Fibroblast of lung (primary cell): ENCODE results near the gene UFC1. TPM values are rescaled to one million over a fixed set of nuclear protein-coding genes. Genes with fewer than 3 reads are reported as not detected.
A peak's percentile ranks its signal among the peaks of the same experiment; 100 is the strongest.

Source experiments
- DNase-seq, 2 donors: peaks; one replicate each; pipeline versions ENCODE4 v3.0.0 to v3.0.0-alpha.2; 2010; ENCODE audit warnings: low read depth in 2 of 2
- H2AFZ ChIP-seq: 2 replicates; pipeline ENCODE4 v1.5.1; 2012; ENCODE audit warnings: low read length, control low read depth, inconsistent platforms
- H3K27ac ChIP-seq: 2 replicates; pipeline ENCODE4 v1.5.1; 2011; ENCODE audit warnings: low read length, control low read depth; ENCODE audit not compliant: insufficient read depth
- H3K27me3 ChIP-seq: 2 replicates; pipeline ENCODE4 v1.5.1; 2011; ENCODE audit warnings: mild to moderate bottlenecking, low read length; ENCODE audit not compliant: control insufficient read depth, insufficient read depth
- H3K36me3 ChIP-seq: 2 replicates; pipeline ENCODE4 v1.5.1; 2011; ENCODE audit warnings: low read length; ENCODE audit not compliant: control insufficient read depth, insufficient read depth
- H3K4me1 ChIP-seq: 2 replicates; pipeline ENCODE4 v1.5.1; 2011; ENCODE audit warnings: low read length; ENCODE audit not compliant: control insufficient read depth, insufficient read depth; ENCODE audit errors: extremely low read depth
- H3K4me2 ChIP-seq: 2 replicates; pipeline ENCODE4 v1.5.1; 2011; ENCODE audit warnings: low read length, control low read depth; ENCODE audit not compliant: insufficient read depth; ENCODE audit errors: extremely low read depth
- H3K4me3 ChIP-seq, 4 experiments: fragments of 200-600 bp in 1 of 4; sonication (generic) in 1 of 4; replicated peaks in 1 of 4; 2 replicates each; pipeline ENCODE4 v1.5.1; 2011 to 2016; ENCODE audit warnings: low read length in 4 of 4, low read depth in 3 of 4, mild to moderate bottlenecking in 3 of 4, control low read depth in 2 of 4, inconsistent platforms in 1 of 4, mixed read lengths in 1 of 4; ENCODE audit not compliant: insufficient read depth in 1 of 4; ENCODE audit errors: control extremely low read depth in 1 of 4
- H3K79me2 ChIP-seq: 2 replicates; pipeline ENCODE4 v1.5.1; 2012; ENCODE audit warnings: mild to moderate bottlenecking, low read length, inconsistent platforms; ENCODE audit not compliant: control insufficient read depth, insufficient read depth
- H3K9ac ChIP-seq: 2 replicates; pipeline ENCODE4 v1.5.1; 2011; ENCODE audit warnings: mild to moderate bottlenecking, low read length, control low read depth; ENCODE audit not compliant: insufficient read depth
- H3K9me3 ChIP-seq: 2 replicates; pipeline ENCODE4 v1.5.1; 2012; ENCODE audit warnings: low read depth, low read length; ENCODE audit not compliant: control insufficient read depth, insufficient read depth
- H4K20me1 ChIP-seq: 2 replicates; pipeline ENCODE4 v1.5.1; 2011; ENCODE audit warnings: low read length; ENCODE audit not compliant: control insufficient read depth, insufficient read depth; ENCODE audit errors: extremely low read depth
- EZH2 ChIP-seq: IDR thresholded peaks from 2 replicates; pipeline ENCODE4 v1.5.1; 2012; ENCODE audit warnings: low read length, control low read depth, mild to moderate bottlenecking; ENCODE audit errors: missing control alignments
- polyA plus RNA-seq, 2 donors: library from polyadenylated mRNA; depleted of rRNA in 1 of 2; stranded (reverse) in 1 of 2; unstranded in 1 of 2; fragments of >200 nt; gene quantifications; 2 replicates each; pipeline ENCODE4 v1.2.1, GENCODE V29; 2011 to 2012; ENCODE audit warnings: missing spikeins in 1 of 2
- total RNA-seq: library from RNA; depleted of rRNA; stranded (reverse); fragments of >200 nt; gene quantifications from 2 replicates; pipeline ENCODE4 v1.2.1, GENCODE V29; 2014
- TF ChIP-seq, protein P1 (sequence below), 2 donors: IDR thresholded peaks in 1 of 2; conservative IDR thresholded peaks in 1 of 2; 1 replicate in 1 of 2; 2 replicates in 1 of 2; pipeline ENCODE4 v1.5.1; 2011 to 2012; ENCODE audit warnings: low read length in 2 of 2, control low read depth in 1 of 2, inconsistent platforms in 1 of 2, low read depth in 1 of 2, mild to moderate bottlenecking in 1 of 2

Gene UFC1
- total and polyA plus RNA-seq, 2 donors (not counting 1 experiment from before 2014, with no cell fraction given) = 87.0 to 154 TPM

DNA sequence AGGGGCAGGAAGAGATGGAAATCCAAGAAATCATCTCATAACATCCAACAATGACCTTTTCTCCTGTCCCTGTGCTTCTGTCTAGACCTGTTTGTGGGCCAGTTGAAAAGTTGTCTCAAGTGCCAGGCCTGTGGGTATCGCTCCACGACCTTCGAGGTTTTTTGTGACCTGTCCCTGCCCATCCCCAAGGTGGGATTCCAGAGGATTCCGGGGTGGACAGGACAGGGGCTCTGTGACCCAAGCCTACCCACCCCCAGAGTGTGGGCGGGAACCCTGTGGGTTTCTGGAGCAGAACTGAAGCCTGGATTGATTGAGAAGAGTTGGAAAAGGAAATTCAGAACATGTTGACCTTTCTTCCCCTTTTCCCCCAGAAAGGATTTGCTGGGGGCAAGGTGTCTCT, 10.0 kb downstream of the UFC1 start:
- no peak overlapping the region for H3K4me3 ChIP-seq
- no peak overlapping the region for H3K9ac ChIP-seq
- no peak for TF ChIP-seq EZH2
- TF ChIP-seq, protein P1, sequence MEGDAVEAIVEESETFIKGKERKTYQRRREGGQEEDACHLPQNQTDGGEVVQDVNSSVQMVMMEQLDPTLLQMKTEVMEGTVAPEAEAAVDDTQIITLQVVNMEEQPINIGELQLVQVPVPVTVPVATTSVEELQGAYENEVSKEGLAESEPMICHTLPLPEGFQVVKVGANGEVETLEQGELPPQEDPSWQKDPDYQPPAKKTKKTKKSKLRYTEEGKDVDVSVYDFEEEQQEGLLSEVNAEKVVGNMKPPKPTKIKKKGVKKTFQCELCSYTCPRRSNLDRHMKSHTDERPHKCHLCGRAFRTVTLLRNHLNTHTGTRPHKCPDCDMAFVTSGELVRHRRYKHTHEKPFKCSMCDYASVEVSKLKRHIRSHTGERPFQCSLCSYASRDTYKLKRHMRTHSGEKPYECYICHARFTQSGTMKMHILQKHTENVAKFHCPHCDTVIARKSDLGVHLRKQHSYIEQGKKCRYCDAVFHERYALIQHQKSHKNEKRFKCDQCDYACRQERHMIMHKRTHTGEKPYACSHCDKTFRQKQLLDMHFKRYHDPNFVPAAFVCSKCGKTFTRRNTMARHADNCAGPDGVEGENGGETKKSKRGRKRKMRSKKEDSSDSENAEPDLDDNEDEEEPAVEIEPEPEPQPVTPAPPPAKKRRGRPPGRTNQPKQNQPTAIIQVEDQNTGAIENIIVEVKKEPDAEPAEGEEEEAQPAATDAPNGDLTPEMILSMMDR (conservative IDR thresholded peaks at IDR 0.05 in 1 of 2, IDR thresholded peaks at IDR 0.05 in 1 of 2; ENCODE audit: low read depth in 1 of 2, low read length in 2 of 2) = no peak
- peaks cover 18% of the 10 kb centered on the region for H3K4me1 ChIP-seq
- peaks cover 19% of the 10 kb centered on the region for H3K36me3 ChIP-seq
- no peaks in the 10 kb centered on the region for H3K9me3 ChIP-seq
- DNase-seq = no peak
- peaks cover 17% of the 10 kb centered on the region for H3K79me2 ChIP-seq
- H4K20me1 ChIP-seq = no peaks in the 10 kb centered on the region
- H3K27ac ChIP-seq = no peak overlapping the region
- no peak overlapping the region for H2AFZ ChIP-seq
- H3K27me3 ChIP-seq = no peaks in the 10 kb centered on the region
- no peak overlapping the region for H3K4me2 ChIP-seq

DNA sequence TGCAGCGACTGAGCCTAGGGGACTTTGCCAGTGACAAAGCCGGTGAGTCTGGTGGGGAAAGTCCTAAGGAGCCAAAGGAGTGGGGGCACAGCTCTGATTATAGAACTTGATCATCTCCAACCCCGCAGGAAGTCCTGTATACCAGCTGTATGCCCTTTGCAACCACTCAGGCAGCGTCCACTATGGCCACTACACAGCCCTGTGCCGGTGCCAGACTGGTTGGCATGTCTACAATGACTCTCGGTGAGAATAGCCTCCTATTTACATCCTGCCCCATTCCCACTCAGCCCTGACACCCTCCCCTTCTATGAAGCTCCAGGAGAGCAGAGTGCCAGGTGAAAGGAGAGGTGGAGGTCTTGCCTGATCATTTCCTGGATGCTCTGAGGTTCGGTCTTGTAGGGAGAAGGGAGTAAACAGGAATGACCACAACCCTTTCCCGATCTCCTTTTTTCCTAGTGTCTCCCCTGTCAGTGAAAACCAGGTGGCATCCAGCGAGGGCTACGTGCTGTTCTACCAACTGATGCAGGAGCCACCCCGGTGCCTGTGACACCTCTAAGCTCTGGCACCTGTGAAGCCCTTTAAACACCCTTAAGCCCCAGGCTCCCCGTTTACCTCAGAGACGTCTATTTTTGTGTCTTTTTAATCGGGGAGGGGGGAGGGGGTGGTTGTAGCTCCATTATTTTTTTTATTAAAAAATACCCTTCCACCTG, 11.3 kb downstream of the UFC1 start:
- Histone ChIP-seq H3K9me3 (no peaks in the 10 kb centered on the region), H3K36me3 (peaks cover 19% of the 10 kb centered on the region), H3K4me3 (peak overlapping the region in 3 of 4 experiments; percentile 55 to 88 (median 87)), H3K27me3 (no peaks in the 10 kb centered on the region), H3K4me2 (peak overlapping the region; percentile 100), H3K79me2 (peaks cover 12% of the 10 kb centered on the region), H3K27ac (peak overlapping the region; percentile 91), H4K20me1 (no peaks in the 10 kb centered on the region), H3K9ac (peak overlapping the region; percentile 74), H2AFZ (no peak overlapping the region), H3K4me1 (peaks cover 16% of the 10 kb centered on the region)
- DNase-seq = no peak
- TF ChIP-seq EZH2 = no peak
- TF ChIP-seq, protein P1 (conservative IDR thresholded peaks at IDR 0.05 in 1 of 2, IDR thresholded peaks at IDR 0.05 in 1 of 2; ENCODE audit: low read depth in 1 of 2, low read length in 2 of 2) = no peak

DNA sequence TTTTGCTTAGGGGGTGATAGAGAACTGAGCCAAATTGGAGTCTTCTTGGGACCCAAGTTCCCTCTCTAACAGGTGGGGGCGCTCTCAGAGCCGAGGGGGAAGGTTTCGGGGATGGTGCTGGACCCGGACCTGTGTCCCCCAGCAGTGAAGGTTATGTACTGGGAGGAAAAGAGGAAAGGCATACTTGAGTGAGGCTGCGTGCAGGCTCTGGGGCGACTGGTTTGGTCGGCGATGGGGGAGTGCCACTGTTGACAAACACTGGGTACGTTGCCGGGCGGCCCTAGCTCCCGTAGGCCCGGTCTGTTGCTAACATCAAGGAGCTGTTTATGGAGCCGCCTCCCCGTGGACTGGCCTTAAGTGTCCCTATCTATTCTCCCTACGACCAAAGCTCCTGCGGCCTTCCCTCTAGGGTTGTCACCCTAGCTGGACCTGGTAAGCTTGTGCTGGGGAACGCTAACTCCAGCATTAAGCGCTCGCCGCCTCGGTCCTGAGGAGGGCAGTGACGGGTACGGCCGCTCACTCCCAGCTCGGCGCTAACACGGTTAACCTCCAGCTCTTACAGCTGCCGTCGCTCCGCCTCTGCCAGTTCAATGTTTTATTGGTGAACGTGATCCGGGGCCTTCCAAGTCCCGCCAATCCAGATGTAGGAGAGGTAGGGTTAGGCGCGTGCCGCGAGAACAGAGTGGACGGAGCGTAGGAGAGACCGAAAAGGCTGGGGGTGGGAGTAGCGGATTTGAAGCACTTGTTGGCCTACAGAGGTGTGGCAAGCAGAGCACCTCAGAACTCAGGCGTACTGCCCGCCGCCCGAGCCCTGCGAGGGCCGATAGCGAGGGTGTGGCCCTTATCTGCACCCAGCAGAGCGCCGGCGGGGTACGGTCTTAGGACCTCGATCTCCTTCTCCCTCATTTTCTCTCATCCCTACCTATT, 12.2 kb downstream of the UFC1 start, which contains the start of gene PPOX:
TSS of gene PPOX (plus strand) at position 685 of the 927 bp plus-strand sequence. CDS start 422 bp downstream, outside the sequence.
- peak within 1 kb of the TSS; percentile 91 for H3K27ac ChIP-seq
- peak within 1 kb of the TSS; percentile 74 for H3K9ac ChIP-seq
- peaks cover 15% of the 10 kb centered on the region for H3K36me3 ChIP-seq
- no peaks in the 10 kb centered on the region for H3K27me3 ChIP-seq
- H3K4me2 ChIP-seq = peak within 1 kb of the TSS; percentile 100
- TF ChIP-seq, protein P1 (conservative IDR thresholded peaks at IDR 0.05 in 1 of 2, IDR thresholded peaks at IDR 0.05 in 1 of 2; ENCODE audit: low read depth in 1 of 2, low read length in 2 of 2) = peak; percentile 53 to 55
- TF ChIP-seq EZH2 = no peak
- H4K20me1 ChIP-seq = no peaks in the 10 kb centered on the region
- H3K4me3 ChIP-seq = peak within 1 kb of the TSS; percentile 76 to 88 (median 84)
- H3K9me3 ChIP-seq = no peaks in the 10 kb centered on the region
- peaks cover 11% of the 10 kb centered on the region for H3K4me1 ChIP-seq
- peak within 1 kb of the TSS; percentile 87 for H2AFZ ChIP-seq
- peak; percentile 98 to 99 for DNase-seq
- H3K79me2 ChIP-seq = peaks cover 3% of the 10 kb centered on the region
